Transverse colon (tissue), 4 donors: ENCODE measurements around the gene ISM2. TPM values are rescaled to one million over a fixed set of nuclear protein-coding genes. Genes with fewer than 3 reads are reported as not detected.

Source experiments
- DNase-seq: peaks from one replicate; pipeline ENCODE4 v3.0.0-alpha.2; 2019
- H3K27ac ChIP-seq, 4 donors: fragments of 200-600 bp; sonication (generic); 2 replicates each; pipeline ENCODE4 v1.5.1; 2016 to 2018; ENCODE audit warnings: inconsistent platforms in 4 of 4
- H3K27me3 ChIP-seq: fragments of 200-600 bp; sonication (generic); 2 replicates; pipeline ENCODE4 v1.5.1; 2017; ENCODE audit warnings: inconsistent platforms
- H3K36me3 ChIP-seq, 4 donors: fragments of 200-600 bp; sonication (generic); 2 replicates each; pipeline ENCODE4 v1.5.1; 2017 to 2019; ENCODE audit warnings: inconsistent platforms in 4 of 4
- H3K4me1 ChIP-seq, 4 donors: fragments of 200-600 bp; sonication (generic); 2 replicates each; pipeline ENCODE4 v1.5.1; 2017 to 2020; ENCODE audit warnings: inconsistent platforms in 4 of 4
- H3K4me3 ChIP-seq, 4 donors: fragments of 200-600 bp; sonication (generic); 1 replicate in 1 of 4; 2 replicates in 3 of 4; pipeline versions ENCODE4 v1.5.1 to v1.6.1; 2017 to 2019; ENCODE audit warnings: inconsistent platforms in 4 of 4
- H3K9me3 ChIP-seq, 2 donors: fragments of 200-600 bp; sonication (generic); 2 replicates each; pipeline ENCODE4 v1.5.1; 2017 to 2019; ENCODE audit warnings: inconsistent platforms in 2 of 2
- CTCF ChIP-seq, 5 experiments: fragments of 200-600 bp in 3 of 5; fragments of 450-650 bp in 2 of 5; sonication (generic) in 3 of 5; IDR thresholded peaks; 1 replicate in 2 of 5; 2 replicates in 3 of 5; pipeline ENCODE4 v1.5.1; 2016 to 2017; ENCODE audit warnings: antibody characterized with exemption in 5 of 5, inconsistent platforms in 3 of 5, mild to moderate bottlenecking in 2 of 5, moderate library complexity in 1 of 5
- EP300 ChIP-seq: sonication (generic); formaldehyde crosslinking; IDR thresholded peaks from one replicate; pipeline ENCODE4 v1.6.1; 2017; ENCODE audit warnings: antibody characterized with exemption, low read depth
- POLR2A ChIP-seq: fragments of 450-650 bp; IDR thresholded peaks from one replicate; pipeline ENCODE4 v1.6.1; 2016; ENCODE audit warnings: antibody characterized with exemption, mild to moderate bottlenecking, moderate library complexity
- POLR2AphosphoS5 ChIP-seq, 3 donors: sonication (generic); formaldehyde crosslinking; IDR thresholded peaks; one replicate each; pipeline ENCODE4 v1.6.1; 2016; ENCODE audit warnings: antibody characterized with exemption in 3 of 3
- WGBS, 2 donors: methylation state at CpG; one replicate each; pipeline ENCODE4 v1.1.5; 2018; ENCODE audit warnings: low coverage in 1 of 2; 5-methylcytosine and 5-hydroxymethylcytosine counted together
- in situ Hi-C, 4 donors: fragments of 200-750 bp; cut with MboI; loops; one replicate each; pipeline versions ENCODE4 v1.15.0 to v1.15.1; 2017; ENCODE audit warnings: low sequenced_read_pairs in 3 of 4, low pct_ligation_motif_present in 1 of 4, low pct_unique_long_range_greater_than_20kb in 1 of 4
- intact Hi-C: fragments of 100-400 bp; cut with DNase I; formaldehyde crosslinking; loops from one replicate; pipeline ENCODE4 v1.15.1; 2023; ENCODE audit warnings: low total_unique reads
- total RNA-seq, 4 donors: library from RNA; depleted of rRNA; stranded (reverse); fragments of >200 nt; gene quantifications; one replicate each; pipeline ENCODE4 v1.1.0, GENCODE V29; 2016

Gene ISM2
- total RNA-seq, 4 donors from 2014 or later = 0.27 TPM; not detected in 3

GRCh38 chr14:77498984-77499527 is 440 bp upstream of the ISM2 start:
- WGBS, 2 donors = 4 to 24% methylated on average over 5 to 49 of the region's 53 CpGs
- Histone ChIP-seq H3K27me3 (peaks cover 39% of the 10 kb centered on the region), H3K36me3 (no peaks in the 10 kb centered on the region), H3K27ac (no peak overlapping the region), H3K9me3 (no peaks in the 10 kb centered on the region), H3K4me3 (peak overlapping the region; percentile 15 to 69 (median 38)), H3K4me1 (peaks cover 0 to 19% (median 18%) of the 10 kb centered on the region in 4 donors)
- intact Hi-C loops (no loop called here), in situ Hi-C loops (no loop called here)
- no peak for DNase-seq
- TF ChIP-seq EP300 (no peak), CTCF (IDR thresholded peaks at IDR 0.05) (no peak), POLR2A (no peak), POLR2AphosphoS5 (IDR thresholded peaks at IDR 0.05) (no peak)

GRCh38 chr14:77495334-77495733 is 3.3 kb downstream of the ISM2 start:
- Histone ChIP-seq H3K4me1 (peaks cover 0 to 19% (median 18%) of the 10 kb centered on the region in 4 donors), H3K4me3 (no peak overlapping the region), H3K36me3 (no peaks in the 10 kb centered on the region), H3K27me3 (peaks cover 35% of the 10 kb centered on the region), H3K27ac (no peak overlapping the region), H3K9me3 (no peaks in the 10 kb centered on the region)
- DNase-seq = no peak
- in situ Hi-C loops (no loop called here), intact Hi-C loops (no loop called here)
- TF ChIP-seq POLR2A (no peak), CTCF (IDR thresholded peaks at IDR 0.05) (no peak), EP300 (no peak), POLR2AphosphoS5 (IDR thresholded peaks at IDR 0.05) (no peak)
- WGBS, 2 donors = 63% methylated on average over 7 of the region's 7 CpGs; no CpG with 5 or more reads in 1 of the 2 donors

GRCh38 chr14:77491056-77491455 is 7.6 kb downstream of the ISM2 start:
- no peak for DNase-seq
- 90% methylated on average over 5 of the region's 5 CpGs; no CpG with 5 or more reads in 1 of the 2 donors for WGBS, 2 donors
- Histone ChIP-seq H3K27ac (no peak overlapping the region), H3K9me3 (no peaks in the 10 kb centered on the region), H3K36me3 (no peaks in the 10 kb centered on the region), H3K27me3 (no peaks in the 10 kb centered on the region), H3K4me1 (no peaks in the 10 kb centered on the region), H3K4me3 (no peak overlapping the region)
- in situ Hi-C loops (no loop called here), intact Hi-C loops (no loop called here)
- TF ChIP-seq CTCF (IDR thresholded peaks at IDR 0.05) (no peak), EP300 (no peak)

GRCh38 chr14:77490347-77490986 is 8.1 kb downstream of the ISM2 start:
- no peaks in the 10 kb centered on the region for H3K4me1 ChIP-seq
- no peak overlapping the region for H3K27ac ChIP-seq
- intact Hi-C loops (no loop called here), in situ Hi-C loops (no loop called here)
- H3K9me3 ChIP-seq = no peaks in the 10 kb centered on the region
- TF ChIP-seq CTCF (IDR thresholded peaks at IDR 0.05) (no peak), EP300 (no peak), POLR2AphosphoS5 (IDR thresholded peaks at IDR 0.05) (no peak), POLR2A (no peak)
- DNase-seq = no peak
- H3K27me3 ChIP-seq = no peaks in the 10 kb centered on the region
- no peak overlapping the region for H3K4me3 ChIP-seq
- WGBS, 2 donors = 88% methylated on average over 8 of the region's 8 CpGs; no CpG with 5 or more reads in 1 of the 2 donors
- no peaks in the 10 kb centered on the region for H3K36me3 ChIP-seq
